ENCODE results near the gene AHRR.
"Not testable (repeated sequence)": the region's sequence is repeated elsewhere in the genome, so short reads cannot be mapped to it uniquely, and the experiment has no call there.

AHRR gene

GRCh38 chr5:398475-399295, 77.2 kb downstream of the AHRR start:
- DNase-seq = no peak

GRCh38 chr5:399296-400281, 78.1 kb downstream of the AHRR start:
- DNase-seq = peak; percentile 82

- DNase-seq = no peak
Observed at GRCh38 chr5:400282-401145, 79.0 kb downstream of the AHRR start.

DNA sequence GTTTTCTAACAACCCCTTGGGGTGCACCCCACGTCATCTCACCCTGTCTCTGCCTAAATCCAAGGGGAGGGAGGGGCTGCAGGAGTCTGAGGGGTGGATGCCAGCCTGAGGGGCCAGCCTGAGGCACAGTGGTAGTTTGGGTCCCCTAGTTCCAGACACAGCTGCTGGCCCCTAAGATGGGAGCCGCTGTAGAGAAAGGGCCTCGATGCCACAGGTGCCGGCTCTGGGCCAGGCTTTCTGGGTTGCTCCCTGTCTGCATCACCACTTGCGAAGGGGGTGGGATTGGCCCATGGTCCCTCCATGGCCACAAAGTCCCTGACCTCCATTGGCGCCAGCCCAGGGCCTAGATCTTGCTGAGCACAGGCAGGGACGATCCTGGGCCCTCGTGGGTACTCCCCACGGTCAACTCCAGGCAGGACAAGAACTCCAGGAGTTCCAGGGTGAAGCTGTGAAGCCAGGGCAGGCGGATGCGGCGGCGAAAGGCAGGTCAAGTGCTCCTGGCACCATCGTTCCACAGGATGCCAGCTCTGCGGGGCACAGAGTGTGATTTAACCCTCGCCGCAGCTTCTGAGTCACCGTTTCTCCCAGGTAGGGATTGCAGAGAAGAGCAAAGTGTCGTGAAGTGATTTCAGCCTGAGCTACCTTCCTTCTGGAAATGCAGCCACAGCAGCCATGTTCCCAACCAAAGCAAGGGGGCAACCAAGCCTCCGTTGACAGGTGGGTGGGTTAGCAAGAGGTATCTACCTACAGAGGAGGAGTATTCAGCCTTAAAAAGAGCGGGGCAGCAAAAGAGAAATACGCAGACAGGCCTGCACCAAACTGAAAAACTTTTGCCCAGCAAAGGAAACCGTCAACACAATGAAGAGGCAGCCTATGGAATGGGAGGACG, 79.9 kb downstream of the AHRR start:
- DNase-seq = no peak

DNA sequence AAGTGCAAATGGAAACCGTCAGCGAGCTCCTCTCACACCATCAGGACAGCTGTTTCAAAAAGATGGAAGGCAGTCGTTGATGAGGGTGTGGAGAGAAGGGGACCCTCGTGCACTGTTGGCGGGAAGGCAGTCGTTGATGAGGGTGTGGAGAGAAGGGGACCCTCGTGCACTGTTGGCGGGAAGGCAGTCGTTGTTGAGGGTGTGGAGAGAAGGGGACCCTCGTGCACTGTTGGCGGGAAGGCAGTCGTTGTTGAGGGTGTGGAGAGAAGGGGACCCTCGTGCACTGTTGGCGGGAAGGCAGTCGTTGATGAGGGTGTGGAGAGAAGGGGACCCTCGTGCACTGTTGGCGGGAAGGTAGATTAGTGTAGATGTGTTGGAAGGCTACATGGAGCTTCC, 80.7 kb downstream of the AHRR start:
- DNase-seq = not testable (repeated sequence)

GRCh38 chr5:402615-403359, 81.3 kb downstream of the AHRR start:
- DNase-seq = peak; percentile 77

DNA sequence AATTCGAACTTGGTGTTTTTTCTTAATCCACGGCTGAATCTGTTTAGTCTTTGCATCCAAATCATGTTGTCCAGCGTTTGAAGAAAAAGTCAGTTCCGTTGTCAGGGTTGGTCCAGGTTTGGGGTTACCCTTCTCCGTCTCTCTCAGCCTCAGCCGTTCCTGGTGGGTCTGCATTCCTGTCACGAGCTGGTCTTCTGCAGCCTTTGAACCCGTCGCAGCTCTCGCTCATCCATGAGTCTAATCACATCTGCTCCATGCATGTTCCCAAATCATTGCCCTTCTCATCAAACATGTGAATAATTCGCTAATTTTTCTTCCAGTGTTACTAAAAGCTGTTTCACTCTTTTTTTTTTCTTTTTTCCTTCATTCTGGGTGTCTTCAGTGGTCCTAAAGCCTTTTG, 82.5 kb downstream of the AHRR start:
- DNase-seq = no peak

DNA sequence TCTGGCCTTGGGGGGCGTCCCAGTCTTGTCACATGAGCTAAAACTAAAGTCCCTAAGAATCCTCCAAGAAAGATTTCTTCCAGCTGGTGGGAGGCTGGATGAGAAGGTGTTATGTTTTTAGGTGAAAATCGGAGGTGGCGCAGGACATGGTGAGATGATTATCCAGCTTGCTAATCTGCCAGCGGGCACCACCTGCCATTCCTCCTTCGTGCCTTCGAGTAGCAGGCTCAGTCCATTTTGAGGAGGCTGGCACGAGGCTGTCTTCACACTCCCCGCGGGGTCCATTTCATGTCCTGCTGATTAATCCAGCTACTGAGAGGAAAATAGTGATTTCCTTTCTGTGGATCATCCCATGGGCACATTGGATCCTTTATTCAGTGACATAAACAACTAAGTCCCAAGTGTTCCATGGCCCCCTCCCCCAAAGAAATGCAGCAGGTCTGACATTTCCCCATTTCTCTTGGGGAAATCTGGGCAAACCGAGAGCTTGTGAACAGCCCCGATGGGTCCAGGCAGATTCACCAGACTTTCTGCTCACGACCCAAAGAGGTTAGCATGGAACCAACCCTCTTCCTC, 83.2 kb downstream of the AHRR start:
- no peak for DNase-seq

GRCh38 chr5:405421-405820, 83.9 kb downstream of the AHRR start:
- DNase-seq = no peak

GRCh38 chr5:406041-406440, 84.5 kb downstream of the AHRR start:
- no peak for DNase-seq

GRCh38 chr5:407051-407450, 85.5 kb downstream of the AHRR start:
- DNase-seq = no peak

DNA sequence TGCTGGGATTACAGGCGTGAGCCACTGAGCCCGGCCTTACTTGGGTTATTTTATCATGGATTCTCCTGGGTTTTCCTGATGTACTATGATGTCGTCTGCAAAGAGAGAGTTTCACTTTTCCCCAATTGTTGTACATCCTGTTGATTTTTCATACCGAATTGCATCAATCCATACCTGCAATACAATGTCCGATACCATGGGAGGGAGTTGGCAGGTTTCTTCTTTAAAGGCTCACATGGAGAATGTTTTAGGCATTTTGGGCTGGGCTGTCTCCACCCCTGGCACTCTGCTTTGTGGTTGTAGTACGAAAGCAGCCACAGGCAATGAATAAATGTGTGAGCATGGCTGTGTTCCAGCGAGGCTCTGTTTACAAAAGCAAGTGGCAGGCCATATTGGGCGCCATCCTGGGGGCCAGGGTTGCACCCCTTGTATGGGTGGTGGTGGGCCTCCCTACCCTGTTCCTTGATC, 86.3 kb downstream of the AHRR start:
- DNase-seq = no peak

DNA sequence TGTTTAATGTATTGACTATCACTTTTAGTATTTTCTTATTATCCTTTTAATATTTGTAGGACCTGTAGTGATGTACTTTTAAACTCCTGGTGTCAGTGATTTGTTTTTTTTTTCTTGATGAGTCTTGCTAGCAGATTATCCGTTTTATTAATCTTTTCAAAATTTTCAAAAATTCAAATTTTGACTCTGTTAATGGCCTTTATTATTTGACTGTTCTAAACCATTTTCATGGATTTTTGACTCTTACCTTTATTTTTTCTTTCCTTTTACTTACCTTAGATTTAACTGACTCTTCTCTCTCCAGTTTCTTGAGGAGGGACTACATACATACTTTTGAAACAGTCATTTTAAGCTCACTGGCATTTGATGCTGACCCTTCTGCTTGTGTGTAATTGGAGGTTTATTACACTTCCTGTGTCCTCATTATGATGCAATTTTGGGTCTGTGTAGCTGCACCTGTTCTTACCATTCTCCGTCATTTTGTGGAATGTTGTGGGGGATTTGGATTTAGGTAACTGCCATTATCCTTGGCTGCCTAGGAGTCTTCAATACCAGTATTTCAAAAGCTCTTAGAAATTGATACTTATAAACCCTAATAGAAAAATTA, 89.5 kb downstream of the AHRR start:
- DNase-seq = no peak

DNA sequence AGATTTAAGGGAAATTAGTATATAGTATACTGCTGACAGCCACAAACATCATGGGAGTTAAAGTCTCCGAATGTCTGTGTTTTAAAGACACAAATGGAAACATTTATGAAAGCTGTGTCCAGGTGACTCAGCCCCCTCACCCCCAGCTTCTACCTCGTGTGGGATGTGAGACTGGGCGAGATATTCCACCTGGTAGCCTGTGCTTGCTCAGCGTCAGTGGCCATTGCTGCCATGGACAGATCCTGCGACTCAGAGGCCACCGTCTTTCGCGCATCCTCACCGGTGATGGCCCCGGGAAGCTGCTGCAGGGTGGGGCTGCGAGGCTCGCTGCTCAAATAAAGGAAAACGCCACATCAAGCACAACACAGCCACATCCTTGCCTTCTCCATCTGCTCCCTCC, 90.2 kb downstream of the AHRR start:
- DNase-seq = no peak

DNA sequence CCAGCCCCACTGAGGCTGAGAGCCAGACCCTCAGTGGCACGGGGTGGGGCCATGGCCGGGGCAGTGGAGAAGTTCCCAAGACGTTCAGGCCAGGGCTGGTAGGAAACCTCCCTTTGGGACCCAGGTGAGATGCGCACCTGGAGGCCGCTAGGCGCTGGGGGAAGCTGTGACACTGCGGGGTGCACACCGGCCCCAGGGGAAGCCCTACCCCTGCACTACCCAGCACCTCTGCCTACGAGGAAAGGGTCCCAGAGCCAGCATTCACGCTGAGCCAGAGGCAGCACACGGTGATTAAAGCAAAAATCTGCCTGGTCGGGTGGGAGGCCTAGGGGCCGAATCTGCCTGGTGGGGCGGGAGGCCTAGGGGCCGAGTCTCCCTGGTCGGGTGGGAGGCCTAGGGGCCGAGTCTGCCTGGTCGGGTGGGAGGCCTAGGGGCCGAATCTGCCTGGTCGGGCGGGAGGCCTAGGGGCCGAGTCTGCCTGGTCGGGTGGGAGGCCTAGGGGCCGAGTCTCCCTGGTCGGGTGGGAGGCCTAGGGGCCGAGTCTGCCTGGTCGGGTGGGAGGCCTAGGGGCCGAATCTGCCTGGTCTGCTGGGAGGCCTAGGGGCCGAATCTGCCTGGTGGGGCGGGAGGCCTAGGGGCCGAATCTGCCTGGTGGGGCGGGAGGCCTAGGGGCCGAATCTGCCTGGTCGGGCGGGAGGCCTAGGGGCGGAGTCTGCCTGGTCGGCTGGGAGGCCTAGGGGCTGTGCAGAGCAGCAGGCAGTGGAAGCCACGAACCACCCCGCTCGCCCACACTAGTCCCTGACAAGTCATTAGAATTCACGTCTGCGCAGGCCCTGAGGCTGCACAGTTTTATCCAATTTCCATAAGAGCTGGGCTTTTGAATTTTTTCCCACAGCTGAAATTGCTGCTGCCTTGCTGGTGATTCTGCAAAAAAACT, 93.7 kb downstream of the AHRR start:
- DNase-seq = not testable (repeated sequence)

- peak; percentile 45 for DNase-seq
Observed at GRCh38 chr5:415928-416635, 94.6 kb downstream of the AHRR start.

DNA sequence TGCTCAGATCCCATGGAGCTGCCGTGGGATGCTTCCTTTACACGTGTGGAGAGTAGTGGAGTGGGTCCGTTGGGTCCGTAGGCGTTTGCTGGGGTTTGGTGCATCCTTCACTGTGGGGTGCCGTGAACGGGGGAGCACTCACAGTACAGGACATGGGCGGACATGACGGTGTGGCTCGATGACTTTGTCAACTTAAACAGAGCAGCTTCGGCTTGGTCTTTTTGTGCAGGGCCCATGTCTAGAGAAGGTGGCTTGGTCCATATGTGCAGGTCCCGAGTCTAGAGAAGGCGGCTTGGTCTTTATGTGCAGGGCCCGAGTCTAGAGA, 95.1 kb downstream of the AHRR start:
- no peak for DNase-seq
